Ovary (tissue), 3 donors: ENCODE data around the gene TRAPPC3L.

Experiments
- EP300 ChIP-seq: sonication (generic); formaldehyde crosslinking; IDR thresholded peaks from one replicate; pipeline ENCODE4 v1.6.1; 2017; ENCODE audit warnings: antibody characterized with exemption
- POLR2A ChIP-seq: fragments of 450-650 bp; IDR thresholded peaks from one replicate; pipeline ENCODE4 v1.6.1; 2017; ENCODE audit warnings: antibody characterized with exemption, mild to moderate bottlenecking, moderate library complexity
- TF ChIP-seq, protein P1 (sequence below), 3 donors: fragments of 450-650 bp in 2 of 3; fragments of 200-600 bp in 1 of 3; IDR thresholded peaks; one replicate each; pipeline versions ENCODE4 v1.5.1 to v1.8.0; 2016 to 2022; ENCODE audit warnings: antibody characterized with exemption in 3 of 3, mild to moderate bottlenecking in 1 of 3
- donor health status: DM: no; HTN: no; CAD: no.

DNA sequence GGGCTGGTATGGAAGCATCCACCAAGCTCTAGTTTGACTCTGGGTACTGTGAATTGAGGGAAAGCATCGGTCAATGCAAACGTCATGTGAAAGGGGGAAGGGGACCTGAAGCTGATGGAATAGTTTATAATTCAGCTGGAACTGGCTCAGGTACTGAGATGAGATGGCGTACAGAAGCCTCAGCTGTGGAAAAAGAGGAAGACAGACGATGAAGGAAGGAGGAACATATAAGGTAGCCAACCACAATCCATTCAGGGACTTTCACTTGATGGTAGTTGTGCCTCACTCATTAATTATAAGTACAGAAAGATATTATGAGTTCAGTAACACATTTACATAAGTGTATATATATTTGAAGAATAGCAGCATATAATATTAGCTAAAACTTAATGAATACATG lies 31.4 kb downstream of the TRAPPC3L start:
- TF ChIP-seq, protein P1, sequence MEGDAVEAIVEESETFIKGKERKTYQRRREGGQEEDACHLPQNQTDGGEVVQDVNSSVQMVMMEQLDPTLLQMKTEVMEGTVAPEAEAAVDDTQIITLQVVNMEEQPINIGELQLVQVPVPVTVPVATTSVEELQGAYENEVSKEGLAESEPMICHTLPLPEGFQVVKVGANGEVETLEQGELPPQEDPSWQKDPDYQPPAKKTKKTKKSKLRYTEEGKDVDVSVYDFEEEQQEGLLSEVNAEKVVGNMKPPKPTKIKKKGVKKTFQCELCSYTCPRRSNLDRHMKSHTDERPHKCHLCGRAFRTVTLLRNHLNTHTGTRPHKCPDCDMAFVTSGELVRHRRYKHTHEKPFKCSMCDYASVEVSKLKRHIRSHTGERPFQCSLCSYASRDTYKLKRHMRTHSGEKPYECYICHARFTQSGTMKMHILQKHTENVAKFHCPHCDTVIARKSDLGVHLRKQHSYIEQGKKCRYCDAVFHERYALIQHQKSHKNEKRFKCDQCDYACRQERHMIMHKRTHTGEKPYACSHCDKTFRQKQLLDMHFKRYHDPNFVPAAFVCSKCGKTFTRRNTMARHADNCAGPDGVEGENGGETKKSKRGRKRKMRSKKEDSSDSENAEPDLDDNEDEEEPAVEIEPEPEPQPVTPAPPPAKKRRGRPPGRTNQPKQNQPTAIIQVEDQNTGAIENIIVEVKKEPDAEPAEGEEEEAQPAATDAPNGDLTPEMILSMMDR (IDR thresholded peaks at IDR 0.05): no peak
- TF ChIP-seq POLR2A (no peak), EP300 (no peak)
